Neural progenitor cell (in vitro differentiated cells): Measurements from ENCODE around the gene MAP2K5.

Source experiments
- EZH2 ChIP-seq: fragments of 200-600 bp; sonication (generic); IDR thresholded peaks from 2 replicates; pipeline ENCODE4 v1.6.1; 2017; ENCODE audit warnings: antibody characterized with exemption, mild to moderate bottlenecking, moderate library complexity
- EZH2phosphoT487 ChIP-seq: fragments of 200-600 bp; sonication (generic); IDR thresholded peaks from 2 replicates; pipeline ENCODE4 v1.6.1; 2017; ENCODE audit warnings: antibody characterized with exemption
- TF ChIP-seq, protein P1 (sequence below): fragments of 200-600 bp; sonication (generic); IDR thresholded peaks from 2 replicates; pipeline ENCODE4 v1.5.1; 2017; ENCODE audit warnings: antibody characterized with exemption, mild to moderate bottlenecking

- TF ChIP-seq EZH2 (no peak), EZH2phosphoT487 (no peak)
- TF ChIP-seq, protein P1, sequence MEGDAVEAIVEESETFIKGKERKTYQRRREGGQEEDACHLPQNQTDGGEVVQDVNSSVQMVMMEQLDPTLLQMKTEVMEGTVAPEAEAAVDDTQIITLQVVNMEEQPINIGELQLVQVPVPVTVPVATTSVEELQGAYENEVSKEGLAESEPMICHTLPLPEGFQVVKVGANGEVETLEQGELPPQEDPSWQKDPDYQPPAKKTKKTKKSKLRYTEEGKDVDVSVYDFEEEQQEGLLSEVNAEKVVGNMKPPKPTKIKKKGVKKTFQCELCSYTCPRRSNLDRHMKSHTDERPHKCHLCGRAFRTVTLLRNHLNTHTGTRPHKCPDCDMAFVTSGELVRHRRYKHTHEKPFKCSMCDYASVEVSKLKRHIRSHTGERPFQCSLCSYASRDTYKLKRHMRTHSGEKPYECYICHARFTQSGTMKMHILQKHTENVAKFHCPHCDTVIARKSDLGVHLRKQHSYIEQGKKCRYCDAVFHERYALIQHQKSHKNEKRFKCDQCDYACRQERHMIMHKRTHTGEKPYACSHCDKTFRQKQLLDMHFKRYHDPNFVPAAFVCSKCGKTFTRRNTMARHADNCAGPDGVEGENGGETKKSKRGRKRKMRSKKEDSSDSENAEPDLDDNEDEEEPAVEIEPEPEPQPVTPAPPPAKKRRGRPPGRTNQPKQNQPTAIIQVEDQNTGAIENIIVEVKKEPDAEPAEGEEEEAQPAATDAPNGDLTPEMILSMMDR: no peak
Measured at GRCh38 chr15:67528513-67528912, 14.0 kb upstream of the MAP2K5 start.
